HepG2 (cell line): Measurements from ENCODE around the gene KCNIP3. TPM values are rescaled to one million over a fixed set of nuclear protein-coding genes. Genes with fewer than 3 reads are reported as not detected.
A peak's percentile ranks its signal among the peaks of the same experiment; 100 is the strongest.

ENCODE experiments used
- ISL2 ChIP-seq: sonication (generic); formaldehyde crosslinking; IDR thresholded peaks from 2 replicates; pipeline ENCODE4 v1.5.0; 2020; ENCODE audit warnings: missing genetic modification reagents
- MTA1 ChIP-seq: sonication (generic); formaldehyde crosslinking; IDR thresholded peaks from 2 replicates; pipeline ENCODE4 v1.4.0; 2020; ENCODE audit warnings: missing genetic modification reagents, mild to moderate bottlenecking, borderline replicate concordance
- RORA ChIP-seq: sonication (generic); formaldehyde crosslinking; IDR thresholded peaks from 2 replicates; pipeline ENCODE4 v1.5.0; 2020; ENCODE audit warnings: mild to moderate bottlenecking, missing genetic modification reagents, moderate library complexity
- ZNF331 ChIP-seq: sonication (generic); formaldehyde crosslinking; IDR thresholded peaks from 2 replicates; pipeline ENCODE4 v1.4.0; 2020; ENCODE audit warnings: missing genetic modification reagents
- ZNF496 ChIP-seq: sonication (generic); formaldehyde crosslinking; IDR thresholded peaks from 2 replicates; pipeline ENCODE4 v1.8.1; 2023; ENCODE audit warnings: mild to moderate bottlenecking, moderate library complexity, missing genetic modification reagents; ENCODE audit not compliant: insufficient replicate concordance
- ZNF546 ChIP-seq: sonication (generic); formaldehyde crosslinking; conservative IDR thresholded peaks from 2 replicates; pipeline ENCODE4 v1.8.1; 2023; ENCODE audit warnings: mild to moderate bottlenecking, missing genetic modification reagents
- ZNF878 ChIP-seq: sonication (generic); formaldehyde crosslinking; IDR thresholded peaks from 2 replicates; pipeline ENCODE4 v1.8.1; 2023; ENCODE audit warnings: mild to moderate bottlenecking, missing genetic modification reagents, moderate library complexity
- polyA plus RNA-seq, 8 experiments: library from polyadenylated mRNA; depleted of rRNA in 3 of 8; stranded (reverse) in 7 of 8; unstranded in 1 of 8; fragments of >200 nt; fragmentation: Illumina TruSeq in 4 of 8; extraction: Trizol in 4 of 8; gene quantifications; 2 replicates each; pipeline versions ENCODE4 v1.2.1 to v1.2.3, GENCODE V29; 2011 to 2016; ENCODE audit warnings: low read depth in 4 of 8, missing spikeins in 1 of 8, mixed read lengths in 1 of 8; ENCODE audit not compliant: insufficient read depth in 1 of 8
- total RNA-seq, 5 experiments: library from RNA; depleted of rRNA; stranded (reverse); fragments of >200 nt; fragmentation: Illumina TruSeq; extraction: Trizol; gene quantifications; 2 replicates each; pipeline ENCODE4 v1.2.3, GENCODE V29; 2016; ENCODE audit warnings: low read depth in 1 of 5
- TF ChIP-seq, protein P1 (sequence below): IDR thresholded peaks from 2 replicates; pipeline ENCODE4 v1.6.1; 2016; ENCODE audit warnings: low read depth, control low read depth
- TF ChIP-seq, protein P2 (sequence below): sonication (generic); formaldehyde crosslinking; conservative IDR thresholded peaks from 2 replicates; pipeline ENCODE4 v1.4.0; 2020; ENCODE audit warnings: missing genetic modification reagents
- TF ChIP-seq, protein P3 (sequence below): sonication (generic); formaldehyde crosslinking; IDR thresholded peaks from 2 replicates; pipeline ENCODE4 v1.5.0; 2020; ENCODE audit warnings: missing genetic modification reagents, mild to moderate bottlenecking, borderline replicate concordance
- TF ChIP-seq, protein P4 (sequence below): sonication (generic); formaldehyde crosslinking; IDR thresholded peaks from 2 replicates; pipeline ENCODE4 v1.4.0; 2020; ENCODE audit warnings: missing genetic modification reagents, borderline replicate concordance
- TF ChIP-seq, protein P5 (sequence below): sonication (generic); formaldehyde crosslinking; IDR thresholded peaks from 2 replicates; pipeline ENCODE4 v1.4.0; 2020; ENCODE audit warnings: missing genetic modification reagents
- TF ChIP-seq, protein P6 (sequence below): sonication (generic); formaldehyde crosslinking; IDR thresholded peaks from 2 replicates; pipeline ENCODE4 v1.4.0; 2020; ENCODE audit warnings: missing genetic modification reagents

KCNIP3 gene
- total and polyA plus RNA-seq, 2 of the 13 experiments (the other 11 are each of a cell fraction or from before 2014, with no cell fraction given), result not detected

DNA sequence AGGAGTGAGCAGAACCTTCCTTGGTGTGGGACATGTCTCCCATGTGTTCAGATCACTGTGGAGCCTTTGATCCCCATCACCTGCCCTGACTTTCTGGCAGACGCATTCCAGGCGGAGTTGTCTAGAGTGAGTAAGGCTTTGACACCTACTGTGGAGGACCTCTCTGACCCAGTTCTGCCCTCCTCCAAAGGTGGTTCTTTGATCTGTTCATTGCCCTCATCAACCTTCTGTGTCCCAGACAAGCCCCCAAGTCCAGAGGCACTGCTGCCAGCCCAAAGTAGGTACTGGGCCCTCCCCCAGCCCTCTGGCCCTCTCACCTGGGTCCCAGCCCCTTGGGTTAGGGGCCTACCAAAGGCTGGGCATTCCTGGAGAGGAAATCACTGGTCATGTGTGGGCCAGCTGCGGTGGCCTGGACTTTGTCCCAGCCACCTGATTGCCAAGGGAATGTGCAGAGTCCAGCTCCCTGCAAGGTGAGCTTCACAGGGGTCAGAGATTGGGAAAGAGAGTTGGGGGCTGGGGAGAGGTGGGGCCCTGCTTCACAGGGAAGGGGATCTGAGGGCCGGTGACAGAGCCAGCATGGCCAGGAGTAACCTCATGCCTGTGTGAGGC, 93.2 kb downstream of the KCNIP3 start (continued):
- peak; percentile 97 for TF ChIP-seq MTA1 (CRISPR knock-in tag)
- no peak for TF ChIP-seq ZNF496 (CRISPR knock-in tag)
- TF ChIP-seq, protein P1, sequence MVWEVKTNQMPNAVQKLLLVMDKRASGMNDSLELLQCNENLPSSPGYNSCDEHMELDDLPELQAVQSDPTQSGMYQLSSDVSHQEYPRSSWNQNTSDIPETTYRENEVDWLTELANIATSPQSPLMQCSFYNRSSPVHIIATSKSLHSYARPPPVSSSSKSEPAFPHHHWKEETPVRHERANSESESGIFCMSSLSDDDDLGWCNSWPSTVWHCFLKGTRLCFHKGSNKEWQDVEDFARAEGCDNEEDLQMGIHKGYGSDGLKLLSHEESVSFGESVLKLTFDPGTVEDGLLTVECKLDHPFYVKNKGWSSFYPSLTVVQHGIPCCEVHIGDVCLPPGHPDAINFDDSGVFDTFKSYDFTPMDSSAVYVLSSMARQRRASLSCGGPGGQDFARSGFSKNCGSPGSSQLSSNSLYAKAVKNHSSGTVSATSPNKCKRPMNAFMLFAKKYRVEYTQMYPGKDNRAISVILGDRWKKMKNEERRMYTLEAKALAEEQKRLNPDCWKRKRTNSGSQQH (CRISPR knock-in tag), result peak; percentile 66; the same call in 1 of the 2 replicates
- TF ChIP-seq, protein P2, sequence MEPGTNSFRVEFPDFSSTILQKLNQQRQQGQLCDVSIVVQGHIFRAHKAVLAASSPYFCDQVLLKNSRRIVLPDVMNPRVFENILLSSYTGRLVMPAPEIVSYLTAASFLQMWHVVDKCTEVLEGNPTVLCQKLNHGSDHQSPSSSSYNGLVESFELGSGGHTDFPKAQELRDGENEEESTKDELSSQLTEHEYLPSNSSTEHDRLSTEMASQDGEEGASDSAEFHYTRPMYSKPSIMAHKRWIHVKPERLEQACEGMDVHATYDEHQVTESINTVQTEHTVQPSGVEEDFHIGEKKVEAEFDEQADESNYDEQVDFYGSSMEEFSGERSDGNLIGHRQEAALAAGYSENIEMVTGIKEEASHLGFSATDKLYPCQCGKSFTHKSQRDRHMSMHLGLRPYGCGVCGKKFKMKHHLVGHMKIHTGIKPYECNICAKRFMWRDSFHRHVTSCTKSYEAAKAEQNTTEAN (CRISPR knock-in tag), result no peak
- no peak for TF ChIP-seq ZNF546 (CRISPR knock-in tag)
- TF ChIP-seq ZNF878 (CRISPR knock-in tag), result 0 out of 2 replicates have a peak, but pooled peaks have one; percentile 62
- TF ChIP-seq, protein P3, sequence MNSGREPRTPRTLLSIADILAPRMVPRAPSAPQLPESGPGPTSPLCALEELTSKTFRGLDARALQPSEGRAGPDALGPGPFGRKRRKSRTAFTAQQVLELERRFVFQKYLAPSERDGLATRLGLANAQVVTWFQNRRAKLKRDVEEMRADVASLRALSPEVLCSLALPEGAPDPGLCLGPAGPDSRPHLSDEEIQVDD, result peak; percentile 71; the same call in 1 of the 2 replicates
- TF ChIP-seq, protein P4, sequence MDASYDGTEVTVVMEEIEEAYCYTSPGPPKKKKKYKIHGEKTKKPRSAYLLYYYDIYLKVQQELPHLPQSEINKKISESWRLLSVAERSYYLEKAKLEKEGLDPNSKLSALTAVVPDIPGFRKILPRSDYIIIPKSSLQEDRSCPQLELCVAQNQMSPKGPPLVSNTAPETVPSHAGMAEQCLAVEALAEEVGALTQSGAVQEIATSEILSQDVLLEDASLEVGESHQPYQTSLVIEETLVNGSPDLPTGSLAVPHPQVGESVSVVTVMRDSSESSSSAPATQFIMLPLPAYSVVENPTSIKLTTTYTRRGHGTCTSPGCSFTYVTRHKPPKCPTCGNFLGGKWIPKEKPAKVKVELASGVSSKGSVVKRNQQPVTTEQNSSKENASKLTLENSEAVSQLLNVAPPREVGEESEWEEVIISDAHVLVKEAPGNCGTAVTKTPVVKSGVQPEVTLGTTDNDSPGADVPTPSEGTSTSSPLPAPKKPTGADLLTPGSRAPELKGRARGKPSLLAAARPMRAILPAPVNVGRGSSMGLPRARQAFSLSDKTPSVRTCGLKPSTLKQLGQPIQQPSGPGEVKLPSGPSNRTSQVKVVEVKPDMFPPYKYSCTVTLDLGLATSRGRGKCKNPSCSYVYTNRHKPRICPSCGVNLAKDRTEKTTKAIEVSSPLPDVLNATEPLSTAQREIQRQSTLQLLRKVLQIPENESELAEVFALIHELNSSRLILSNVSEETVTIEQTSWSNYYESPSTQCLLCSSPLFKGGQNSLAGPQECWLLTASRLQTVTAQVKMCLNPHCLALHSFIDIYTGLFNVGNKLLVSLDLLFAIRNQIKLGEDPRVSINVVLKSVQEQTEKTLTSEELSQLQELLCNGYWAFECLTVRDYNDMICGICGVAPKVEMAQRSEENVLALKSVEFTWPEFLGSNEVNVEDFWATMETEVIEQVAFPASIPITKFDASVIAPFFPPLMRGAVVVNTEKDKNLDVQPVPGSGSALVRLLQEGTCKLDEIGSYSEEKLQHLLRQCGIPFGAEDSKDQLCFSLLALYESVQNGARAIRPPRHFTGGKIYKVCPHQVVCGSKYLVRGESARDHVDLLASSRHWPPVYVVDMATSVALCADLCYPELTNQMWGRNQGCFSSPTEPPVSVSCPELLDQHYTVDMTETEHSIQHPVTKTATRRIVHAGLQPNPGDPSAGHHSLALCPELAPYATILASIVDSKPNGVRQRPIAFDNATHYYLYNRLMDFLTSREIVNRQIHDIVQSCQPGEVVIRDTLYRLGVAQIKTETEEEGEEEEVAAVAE, result 0 out of 2 replicates have a peak, but pooled peaks have one; percentile 49
- peak; percentile 82 for TF ChIP-seq ZNF331 (CRISPR knock-in tag)
- peak; percentile 42; the same call in 1 of the 2 replicates for TF ChIP-seq ISL2 (CRISPR knock-in tag)
- no peak for TF ChIP-seq RORA (CRISPR knock-in tag)
- TF ChIP-seq, protein P5, sequence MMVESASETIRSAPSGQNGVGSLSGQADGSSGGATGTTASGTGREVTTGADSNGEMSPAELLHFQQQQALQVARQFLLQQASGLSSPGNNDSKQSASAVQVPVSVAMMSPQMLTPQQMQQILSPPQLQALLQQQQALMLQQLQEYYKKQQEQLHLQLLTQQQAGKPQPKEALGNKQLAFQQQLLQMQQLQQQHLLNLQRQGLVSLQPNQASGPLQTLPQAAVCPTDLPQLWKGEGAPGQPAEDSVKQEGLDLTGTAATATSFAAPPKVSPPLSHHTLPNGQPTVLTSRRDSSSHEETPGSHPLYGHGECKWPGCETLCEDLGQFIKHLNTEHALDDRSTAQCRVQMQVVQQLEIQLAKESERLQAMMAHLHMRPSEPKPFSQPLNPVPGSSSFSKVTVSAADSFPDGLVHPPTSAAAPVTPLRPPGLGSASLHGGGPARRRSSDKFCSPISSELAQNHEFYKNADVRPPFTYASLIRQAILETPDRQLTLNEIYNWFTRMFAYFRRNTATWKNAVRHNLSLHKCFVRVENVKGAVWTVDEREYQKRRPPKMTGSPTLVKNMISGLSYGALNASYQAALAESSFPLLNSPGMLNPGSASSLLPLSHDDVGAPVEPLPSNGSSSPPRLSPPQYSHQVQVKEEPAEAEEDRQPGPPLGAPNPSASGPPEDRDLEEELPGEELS, result peak; percentile 7; the same call in 1 of the 2 replicates
- TF ChIP-seq, protein P6, sequence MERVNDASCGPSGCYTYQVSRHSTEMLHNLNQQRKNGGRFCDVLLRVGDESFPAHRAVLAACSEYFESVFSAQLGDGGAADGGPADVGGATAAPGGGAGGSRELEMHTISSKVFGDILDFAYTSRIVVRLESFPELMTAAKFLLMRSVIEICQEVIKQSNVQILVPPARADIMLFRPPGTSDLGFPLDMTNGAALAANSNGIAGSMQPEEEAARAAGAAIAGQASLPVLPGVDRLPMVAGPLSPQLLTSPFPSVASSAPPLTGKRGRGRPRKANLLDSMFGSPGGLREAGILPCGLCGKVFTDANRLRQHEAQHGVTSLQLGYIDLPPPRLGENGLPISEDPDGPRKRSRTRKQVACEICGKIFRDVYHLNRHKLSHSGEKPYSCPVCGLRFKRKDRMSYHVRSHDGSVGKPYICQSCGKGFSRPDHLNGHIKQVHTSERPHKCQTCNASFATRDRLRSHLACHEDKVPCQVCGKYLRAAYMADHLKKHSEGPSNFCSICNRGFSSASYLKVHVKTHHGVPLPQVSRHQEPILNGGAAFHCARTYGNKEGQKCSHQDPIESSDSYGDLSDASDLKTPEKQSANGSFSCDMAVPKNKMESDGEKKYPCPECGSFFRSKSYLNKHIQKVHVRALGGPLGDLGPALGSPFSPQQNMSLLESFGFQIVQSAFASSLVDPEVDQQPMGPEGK (CRISPR knock-in tag), result peak; percentile 92
